ENCODE results near the gene CAPN14.

DNA sequence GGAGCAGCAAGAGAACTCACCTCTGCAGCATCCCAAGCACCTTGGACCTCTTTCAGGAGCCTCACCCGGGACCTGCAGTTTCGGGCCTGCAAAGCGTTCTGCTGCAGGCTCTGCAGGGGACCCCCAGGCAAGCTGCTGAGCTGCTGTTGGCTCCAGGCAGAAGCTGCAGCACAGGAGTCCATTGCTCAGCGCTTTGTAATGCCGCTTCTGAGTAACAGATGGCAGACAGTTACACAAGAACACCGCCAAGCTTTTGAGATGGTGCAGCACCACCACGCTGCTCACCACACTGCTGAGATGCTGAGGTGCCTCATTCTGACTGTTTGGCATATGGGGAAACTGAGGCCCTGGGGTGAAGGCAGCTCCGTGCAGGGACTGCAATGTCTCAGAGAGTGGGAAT, 77.2 kb downstream of the CAPN14 start:
- TF ChIP-seq CTCF (conservative IDR thresholded peaks at IDR 0.05 in 1 of 2, IDR thresholded peaks at IDR 0.05 in 1 of 2; ENCODE audit: extremely low read depth in 1 of 2, insufficient read depth in 1 of 2, low read depth in 1 of 2, low read length in 2 of 2) (no peak), EZH2 (IDR thresholded peaks at IDR 0.05; ENCODE audit: borderline replicate concordance, low read length) (no peak)

Measured in mammary epithelial cell (primary cell).